ELF-1 (cell line): ENCODE data around the gene NRP2.
A peak's percentile ranks its signal among the peaks of the same experiment; 100 is the strongest.

ENCODE experiments used
- DNase-seq: peaks from one replicate; pipeline ENCODE4 v3.0.0-alpha.2; 2016; ENCODE audit warnings: low read depth, low spot score

NRP2 gene

DNA sequence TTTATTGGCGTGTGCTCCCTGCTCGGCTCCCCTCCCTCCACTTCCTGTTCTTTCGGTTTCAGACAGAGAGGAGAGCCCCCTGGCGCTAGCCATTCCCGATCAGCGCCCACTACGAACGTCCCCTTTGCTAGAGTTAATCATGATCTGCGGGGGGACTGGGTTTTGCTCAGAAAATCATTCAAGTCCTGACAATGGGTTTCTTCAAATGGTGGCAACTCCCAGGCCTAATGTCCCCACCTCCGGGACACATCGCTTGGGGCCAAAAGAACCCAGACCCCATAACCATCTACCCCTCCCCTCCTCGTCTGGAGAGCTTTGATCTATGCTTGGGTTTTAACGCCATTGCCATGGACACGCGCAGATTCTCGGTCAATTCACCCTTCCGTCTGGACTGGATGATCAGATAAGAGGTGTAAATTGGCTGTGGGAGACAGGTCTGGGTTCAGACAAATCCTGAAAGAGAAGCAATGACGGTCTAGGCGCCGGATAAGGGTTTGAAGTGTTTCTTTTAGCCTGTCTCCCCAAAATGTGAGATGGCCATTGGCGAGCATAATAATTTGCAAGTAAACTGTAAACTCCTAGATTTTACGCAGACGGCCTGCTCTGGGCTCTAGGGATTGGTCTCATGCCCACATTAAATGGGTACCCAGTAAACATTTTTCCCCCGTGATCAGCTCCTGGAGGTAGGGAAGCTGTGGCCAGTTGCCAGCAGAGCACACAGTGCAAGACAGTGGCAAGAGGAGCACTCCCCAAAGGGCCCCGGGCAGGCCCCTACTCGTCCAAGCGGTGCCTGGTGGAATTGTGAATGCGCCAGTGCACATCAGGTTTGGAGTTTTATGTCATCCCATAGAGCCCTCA is 4.7 kb downstream of the NRP2 start:
- peak; percentile 80 for DNase-seq

DNA sequence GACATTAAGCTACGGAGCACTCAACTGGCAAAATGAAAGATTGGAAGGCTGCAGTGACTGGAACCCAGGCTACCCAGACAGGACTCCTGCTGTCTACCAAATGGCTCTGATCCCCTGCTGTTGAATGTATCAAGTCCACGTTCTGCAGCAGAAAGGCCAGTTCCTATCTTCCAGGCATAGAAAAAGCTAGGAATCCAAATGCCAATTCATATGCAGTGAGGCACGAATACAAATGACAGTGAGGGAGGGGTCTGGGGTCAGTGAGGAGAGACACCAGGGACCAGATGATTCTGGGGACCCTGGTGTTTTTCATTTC is 5.3 kb downstream of the NRP2 start:
- no peak for DNase-seq

DNA sequence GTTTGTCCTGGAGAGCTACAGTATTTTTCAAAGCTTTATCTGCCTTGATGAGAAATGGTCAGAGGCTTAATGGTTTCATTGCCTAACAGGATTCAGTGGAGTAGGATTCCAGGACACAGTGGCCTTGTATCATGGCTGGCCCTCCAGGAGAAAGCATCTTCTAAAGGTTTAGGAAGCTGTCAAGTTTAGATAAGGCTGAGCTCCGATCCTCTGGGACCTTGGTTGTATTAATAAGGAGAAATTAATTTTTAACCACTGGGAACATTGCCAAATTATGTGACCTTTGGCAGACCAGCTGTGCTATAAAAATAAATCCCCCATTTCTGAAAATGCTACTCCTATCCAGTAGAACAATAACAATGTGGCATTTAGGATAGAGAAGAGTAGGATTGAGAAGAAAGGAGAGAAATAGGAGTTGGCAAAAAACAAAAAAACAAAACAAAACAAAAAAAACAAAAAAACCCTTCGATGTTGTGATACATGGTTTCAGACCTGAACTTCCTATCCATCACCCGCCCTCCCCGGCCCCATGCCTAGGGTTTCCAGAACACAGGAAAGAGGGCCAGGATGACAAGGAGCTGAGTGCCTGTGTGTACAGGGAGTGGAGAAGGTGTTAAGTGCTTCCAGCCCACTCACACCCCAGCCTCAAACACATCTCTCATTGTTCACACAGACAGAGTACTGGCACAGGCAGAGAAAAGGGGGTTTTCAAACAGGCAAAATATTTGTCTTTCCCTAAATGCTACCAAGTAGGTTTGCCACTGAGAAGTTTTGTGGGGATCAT is 6.3 kb downstream of the NRP2 start:
- no peak for DNase-seq

DNA sequence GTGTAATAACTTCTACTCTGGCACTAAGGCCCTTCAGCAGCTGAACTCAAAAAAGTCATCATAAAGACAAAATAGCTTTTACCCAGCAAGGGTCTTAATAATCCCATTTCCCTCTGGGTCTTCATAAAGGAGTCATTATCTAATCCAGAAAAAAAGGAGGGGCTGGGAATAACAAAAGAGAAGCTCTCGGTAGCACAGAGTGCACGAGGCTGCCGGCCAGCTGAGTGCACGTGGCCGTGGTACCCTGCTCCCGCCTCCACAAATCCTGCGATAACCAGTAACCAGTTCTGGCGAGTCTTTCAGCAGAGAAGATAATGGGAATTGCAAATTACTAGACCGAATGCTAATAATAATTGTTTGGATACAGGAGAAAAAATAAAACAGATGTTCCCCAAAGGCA is 7.5 kb downstream of the NRP2 start:
- DNase-seq = no peak

DNA sequence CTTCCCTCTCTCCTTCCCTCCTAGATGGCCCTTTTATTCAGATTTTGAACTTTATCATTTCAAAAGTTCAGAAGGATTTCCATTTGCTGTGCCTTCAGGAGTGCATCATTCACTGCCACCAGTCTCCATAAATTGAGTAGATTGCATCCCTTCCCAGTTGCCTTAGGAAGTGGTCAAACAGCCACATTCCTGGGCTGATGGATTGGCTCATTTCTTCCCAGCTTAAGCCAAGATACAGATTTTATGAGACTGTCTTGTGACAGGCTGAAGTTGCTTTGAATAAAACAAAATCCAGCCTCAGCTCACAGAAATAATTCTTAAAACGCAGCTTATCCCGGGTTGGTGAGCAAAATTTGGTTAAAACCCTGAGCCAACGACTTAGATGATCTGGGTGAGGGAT is 9.8 kb downstream of the NRP2 start:
- no peak for DNase-seq

DNA sequence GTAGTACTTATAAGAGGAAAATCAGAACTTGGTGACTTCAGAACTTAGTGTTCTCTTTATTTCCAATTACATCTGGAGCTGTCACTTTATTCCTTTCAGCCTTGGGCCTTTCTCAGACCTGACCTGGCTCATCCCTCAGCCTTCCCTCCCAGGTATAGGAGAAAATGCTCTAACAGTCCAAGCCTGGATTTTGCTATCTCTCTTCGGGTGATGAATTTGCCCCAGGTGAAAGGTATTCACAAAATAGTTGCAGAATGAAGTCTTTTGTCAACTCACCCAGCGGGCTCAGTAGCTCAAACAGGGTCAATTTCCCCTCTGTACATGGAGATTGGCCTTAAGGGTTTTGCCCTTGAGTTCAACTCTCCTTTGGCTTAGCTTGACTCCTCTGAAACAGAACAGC is 12.0 kb downstream of the NRP2 start:
- peak; percentile 59 for DNase-seq

DNA sequence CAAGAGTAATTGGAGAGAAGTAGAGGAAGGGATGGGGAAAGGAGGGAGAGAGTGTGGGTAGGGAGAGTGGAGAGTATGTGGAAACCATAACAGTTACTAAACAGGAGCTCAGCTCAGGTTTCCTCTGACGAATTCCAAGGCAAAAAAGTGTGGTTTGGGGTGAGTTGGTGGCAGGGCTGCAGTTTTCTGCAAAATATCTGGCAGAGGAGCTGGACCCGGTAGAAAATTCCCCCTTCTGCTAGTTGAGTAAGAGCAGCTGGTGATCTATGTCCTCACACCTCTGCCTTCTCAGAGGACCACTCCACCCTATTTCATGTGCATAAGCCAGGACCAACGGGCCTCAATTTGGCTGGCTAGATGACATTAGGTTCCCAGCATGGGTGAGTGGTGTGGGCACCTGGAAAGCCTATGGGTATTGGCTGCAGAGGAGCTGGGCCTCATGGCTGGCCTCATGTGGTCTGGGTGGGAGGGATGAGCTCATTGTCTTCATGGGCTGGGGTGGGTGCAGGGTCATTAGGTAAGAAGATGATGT is 13.2 kb downstream of the NRP2 start:
- DNase-seq = no peak

DNA sequence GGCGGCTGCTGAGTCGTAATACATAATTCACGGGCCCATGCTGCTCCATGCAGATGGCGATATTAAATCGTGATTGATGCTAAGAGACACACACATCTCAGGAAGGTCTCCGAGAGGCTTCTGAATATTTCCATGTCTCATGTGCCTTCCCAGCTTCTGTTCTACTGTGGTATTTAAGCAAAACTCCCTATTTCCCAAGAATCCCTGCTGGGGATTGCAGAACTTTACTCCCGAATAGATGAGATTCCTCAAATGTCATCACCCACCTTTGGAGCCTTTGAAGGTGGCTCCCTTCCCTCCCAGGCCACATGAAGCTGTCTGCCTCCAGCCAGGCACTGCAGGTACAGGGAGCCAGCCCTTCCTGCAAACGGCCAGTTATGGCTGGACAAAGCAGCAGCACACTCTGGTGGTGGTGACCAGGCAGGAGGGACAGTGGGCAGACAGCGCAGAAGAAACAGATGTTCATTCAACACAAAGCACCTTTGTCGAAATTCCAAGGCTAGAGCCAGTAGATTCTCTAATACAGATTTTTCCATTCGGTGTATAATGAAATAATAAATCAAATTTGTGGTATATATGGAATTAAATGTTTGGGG is 14.1 kb downstream of the NRP2 start:
- DNase-seq = peak; percentile 78

DNA sequence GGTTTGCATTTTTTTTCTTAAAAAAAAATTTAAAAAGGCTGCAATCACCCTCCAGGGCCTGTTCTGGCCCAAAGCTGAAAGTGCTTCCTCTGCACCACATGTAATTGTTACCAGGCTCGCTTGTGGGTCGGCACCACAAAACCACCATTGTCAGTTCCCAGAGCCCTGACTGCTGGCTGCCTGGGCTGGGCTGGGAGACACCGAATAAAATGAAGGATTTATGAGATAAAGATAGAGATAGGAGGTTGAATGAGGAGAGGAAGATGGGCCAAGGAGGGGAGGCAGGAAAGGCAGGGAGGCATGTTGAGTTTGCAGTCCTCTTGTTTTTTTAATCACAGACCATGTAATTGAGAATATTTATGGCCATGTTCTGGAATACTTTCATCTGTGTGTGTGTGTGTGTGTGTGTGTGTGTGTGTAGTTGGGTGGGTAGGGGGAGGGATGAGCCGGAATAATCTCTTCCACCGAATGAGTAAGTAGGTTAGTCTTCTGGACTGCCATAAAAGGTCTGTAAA is 14.7 kb downstream of the NRP2 start:
- no peak for DNase-seq

DNA sequence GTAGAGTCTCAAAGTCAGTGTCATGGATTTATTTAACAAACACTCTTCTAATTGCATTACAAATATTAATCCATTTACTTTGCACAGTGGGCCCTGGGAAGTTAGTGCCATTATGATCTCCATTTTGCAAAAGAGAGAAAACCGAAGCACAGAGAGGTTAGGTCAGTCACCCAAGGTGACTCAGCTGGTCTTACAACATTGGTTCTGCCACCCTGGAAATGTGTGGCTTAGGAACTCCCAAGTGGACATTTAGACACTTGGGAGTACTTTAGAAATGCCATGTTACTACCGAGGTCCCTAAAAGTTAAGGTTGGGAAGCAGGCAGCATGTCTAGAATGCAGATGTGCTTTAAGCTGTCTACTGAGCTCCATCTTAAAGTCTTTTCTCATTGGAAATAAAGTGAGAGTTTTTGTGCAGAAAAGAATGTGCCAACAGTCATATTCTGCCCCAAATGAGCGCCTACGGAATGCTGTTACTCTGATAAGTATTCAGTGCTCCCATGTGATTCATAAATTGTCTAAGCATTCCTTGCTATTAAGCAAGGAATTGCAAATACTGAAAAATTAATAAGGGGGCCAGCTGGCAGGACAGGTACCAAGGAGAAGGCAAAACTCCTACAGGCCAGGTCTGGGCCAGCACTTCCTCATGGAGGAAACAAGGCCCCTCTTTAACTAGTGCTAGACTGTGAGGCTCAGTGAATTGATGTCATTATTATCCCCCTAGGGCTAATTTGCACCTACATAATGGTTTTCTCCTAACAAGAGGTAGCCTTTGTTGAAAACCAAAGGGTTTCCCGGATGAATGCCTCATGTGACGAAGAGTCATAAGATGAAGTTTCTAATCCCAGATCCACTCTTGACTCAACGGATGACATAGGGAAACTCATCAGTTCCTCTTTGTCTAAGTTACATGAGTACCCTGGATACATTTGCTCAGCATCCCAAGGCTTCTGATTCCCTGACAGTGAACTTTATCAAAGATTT is 16.3 kb downstream of the NRP2 start:
- no peak for DNase-seq

DNA sequence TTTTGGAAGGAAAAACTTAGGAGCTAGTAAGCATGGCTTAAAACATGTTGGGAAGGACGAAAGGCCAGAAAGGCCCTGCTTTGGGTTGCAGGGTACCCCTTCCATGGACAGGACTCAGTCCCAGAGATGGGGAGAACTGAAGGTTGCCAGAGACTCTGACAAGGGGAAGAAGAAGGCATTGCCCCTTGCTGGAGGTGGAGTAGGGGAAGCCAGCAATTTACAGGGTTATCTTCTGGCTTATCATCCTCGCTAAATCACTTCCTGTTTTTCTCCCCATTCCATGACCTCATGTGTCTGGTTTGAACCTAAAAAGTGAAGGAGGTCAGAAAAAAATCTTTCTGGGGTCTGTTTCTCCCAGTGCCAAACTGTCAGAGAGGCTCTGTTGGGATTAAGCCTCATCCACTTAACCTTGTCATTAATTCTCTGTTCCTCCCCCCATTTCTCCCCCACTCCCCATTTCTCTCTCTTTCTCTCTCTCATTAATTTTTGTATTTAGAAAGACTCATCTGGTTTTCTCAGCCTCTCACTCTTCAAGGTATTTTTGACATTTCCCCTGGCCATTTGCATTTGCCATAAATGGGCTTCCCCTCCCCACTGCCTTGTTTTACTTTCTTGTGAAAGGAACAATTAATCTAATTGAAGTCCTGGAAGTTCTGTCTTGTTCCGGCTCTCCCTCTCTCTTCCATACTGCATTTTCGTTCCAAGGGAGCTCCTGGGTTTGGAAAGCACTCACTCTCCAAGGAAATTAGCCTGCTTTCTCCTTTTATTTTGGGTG is 17.4 kb downstream of the NRP2 start:
- peak; percentile 55 for DNase-seq

DNA sequence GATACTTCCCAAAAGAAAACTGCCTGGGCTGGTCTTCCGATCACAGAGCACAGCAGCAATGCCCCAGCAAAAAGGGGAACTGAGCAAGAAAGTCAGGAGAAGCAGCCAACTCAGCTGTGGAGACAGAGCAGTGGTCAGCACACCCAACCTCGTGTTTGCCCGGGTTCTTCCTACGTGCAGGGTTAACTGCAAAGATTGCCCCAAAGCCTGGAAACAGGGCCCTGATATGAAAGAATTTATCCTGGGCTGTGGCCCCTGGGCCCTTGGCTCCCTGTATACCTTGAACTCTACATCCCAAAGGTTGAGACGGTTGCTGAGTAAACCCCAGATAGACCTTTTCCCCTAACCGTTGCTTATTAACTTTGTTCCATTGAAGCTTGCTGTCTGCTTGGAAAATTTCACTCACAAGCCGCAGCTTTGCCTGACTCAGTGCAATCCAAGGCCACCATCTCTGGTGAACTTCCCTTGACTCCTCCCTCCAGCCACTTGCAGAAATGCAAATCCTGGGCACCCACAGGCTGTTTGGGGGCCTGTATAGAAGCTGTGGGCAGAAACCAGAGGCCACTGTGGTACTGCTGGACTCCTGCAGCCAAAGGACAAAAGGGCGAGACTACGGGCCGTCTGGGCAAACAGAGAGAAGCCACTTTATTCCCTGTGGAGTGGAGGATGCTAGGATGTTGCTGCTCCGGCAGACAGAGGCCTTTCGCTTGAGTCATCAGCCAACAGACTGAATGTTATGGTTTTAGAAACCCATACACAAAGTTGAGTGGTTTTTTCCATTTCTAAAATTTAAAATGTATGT is 18.2 kb downstream of the NRP2 start:
- DNase-seq = peak; percentile 55

DNA sequence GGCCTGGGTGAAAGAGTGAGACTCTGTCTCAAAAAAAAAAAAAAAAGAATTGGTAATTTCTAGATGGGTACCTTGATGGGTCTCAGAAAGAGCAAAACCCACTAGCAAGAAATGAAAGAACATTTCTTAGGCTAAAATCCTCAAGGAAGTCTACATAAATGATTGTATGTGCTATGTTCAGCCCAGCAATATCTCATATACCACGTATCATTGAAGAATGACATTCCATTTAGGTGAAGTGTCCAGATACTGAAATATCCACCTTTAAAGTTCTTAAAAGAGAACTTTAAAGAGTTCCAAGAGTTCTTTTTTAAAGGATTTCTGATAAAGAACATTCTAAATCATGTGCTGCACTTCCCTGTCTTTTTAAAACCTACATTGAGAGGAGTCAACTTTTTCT is 19.2 kb downstream of the NRP2 start:
- no peak for DNase-seq

DNA sequence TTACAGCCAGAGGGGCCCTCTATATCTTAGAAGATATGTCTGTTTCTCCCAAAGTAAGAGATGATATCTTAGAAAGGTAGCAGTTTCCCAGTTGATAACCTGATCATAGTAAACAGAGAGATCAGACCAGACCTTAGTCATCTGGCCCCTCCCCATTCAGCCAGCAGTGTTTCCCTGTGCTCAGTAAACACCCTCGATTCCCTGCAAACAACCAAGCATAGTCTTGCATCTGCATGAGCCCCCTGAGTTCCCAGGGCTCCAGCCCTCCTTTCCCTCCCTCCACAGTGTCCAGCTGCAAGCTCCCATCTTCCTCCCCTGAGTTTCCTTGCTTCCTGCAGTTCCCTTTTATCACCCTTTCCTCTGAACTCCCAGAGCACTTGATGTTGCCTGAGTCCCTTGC is 20.3 kb downstream of the NRP2 start:
- peak; percentile 24 for DNase-seq

DNA sequence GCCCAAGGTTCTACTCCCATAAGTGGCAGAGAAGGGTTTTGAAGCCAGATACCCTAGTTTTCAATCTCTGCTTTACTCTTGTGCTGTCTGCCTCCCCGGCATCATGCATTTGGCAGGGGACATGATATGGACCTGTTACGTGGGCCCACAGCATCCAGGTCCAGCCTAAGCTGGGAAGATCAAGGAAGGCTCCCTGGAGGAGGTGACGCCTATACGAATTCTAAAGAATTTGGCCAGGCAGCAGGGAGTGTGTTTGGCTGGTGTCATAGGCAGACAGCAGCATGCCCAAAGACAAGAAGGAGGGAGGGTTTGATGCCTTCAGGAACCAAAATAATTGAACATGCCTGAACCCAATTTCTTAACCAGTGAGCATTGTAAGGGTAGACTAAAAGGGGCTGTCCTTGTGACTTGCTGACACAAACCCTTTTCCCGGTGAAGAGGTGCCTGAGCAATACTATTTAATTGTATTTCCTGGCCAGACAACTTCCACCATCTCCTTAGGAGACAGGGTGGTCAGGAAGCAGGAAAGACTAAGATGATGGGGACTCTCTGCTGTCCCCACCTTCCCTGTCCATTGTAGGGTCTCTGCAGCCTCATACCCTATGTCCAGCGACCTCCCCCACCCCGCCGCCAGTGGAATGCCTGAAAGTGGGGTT is 21.3 kb downstream of the NRP2 start:
- no peak for DNase-seq

DNA sequence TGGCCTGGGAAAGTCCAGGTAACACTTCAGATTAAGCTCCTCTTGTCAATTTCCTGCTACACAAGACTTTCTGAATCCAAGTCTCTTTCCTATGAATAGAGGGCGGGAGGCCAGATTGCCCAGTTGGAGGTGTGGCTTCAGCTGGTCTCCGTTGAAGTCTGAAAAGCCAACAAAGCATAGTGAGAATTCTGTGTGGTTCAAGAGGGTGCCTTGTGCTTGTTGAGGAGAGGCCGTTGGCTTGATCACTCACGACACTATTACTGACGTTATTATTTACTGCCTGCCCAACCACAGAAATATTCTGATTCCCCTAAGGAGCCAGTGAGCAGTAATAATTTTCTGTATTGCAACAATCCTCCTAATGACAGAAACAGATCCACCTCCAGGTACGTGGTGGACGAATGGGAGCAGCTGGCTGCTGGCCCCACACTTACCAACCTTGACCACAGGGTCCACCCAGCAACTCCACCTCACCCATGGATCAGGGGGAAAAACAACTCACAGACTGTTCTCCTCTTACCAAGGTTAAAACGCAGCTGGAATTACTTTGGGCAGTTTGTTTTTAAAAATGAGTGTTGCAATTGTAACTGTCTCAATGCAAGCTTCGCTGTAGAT is 21.9 kb downstream of the NRP2 start:
- no peak for DNase-seq

DNA sequence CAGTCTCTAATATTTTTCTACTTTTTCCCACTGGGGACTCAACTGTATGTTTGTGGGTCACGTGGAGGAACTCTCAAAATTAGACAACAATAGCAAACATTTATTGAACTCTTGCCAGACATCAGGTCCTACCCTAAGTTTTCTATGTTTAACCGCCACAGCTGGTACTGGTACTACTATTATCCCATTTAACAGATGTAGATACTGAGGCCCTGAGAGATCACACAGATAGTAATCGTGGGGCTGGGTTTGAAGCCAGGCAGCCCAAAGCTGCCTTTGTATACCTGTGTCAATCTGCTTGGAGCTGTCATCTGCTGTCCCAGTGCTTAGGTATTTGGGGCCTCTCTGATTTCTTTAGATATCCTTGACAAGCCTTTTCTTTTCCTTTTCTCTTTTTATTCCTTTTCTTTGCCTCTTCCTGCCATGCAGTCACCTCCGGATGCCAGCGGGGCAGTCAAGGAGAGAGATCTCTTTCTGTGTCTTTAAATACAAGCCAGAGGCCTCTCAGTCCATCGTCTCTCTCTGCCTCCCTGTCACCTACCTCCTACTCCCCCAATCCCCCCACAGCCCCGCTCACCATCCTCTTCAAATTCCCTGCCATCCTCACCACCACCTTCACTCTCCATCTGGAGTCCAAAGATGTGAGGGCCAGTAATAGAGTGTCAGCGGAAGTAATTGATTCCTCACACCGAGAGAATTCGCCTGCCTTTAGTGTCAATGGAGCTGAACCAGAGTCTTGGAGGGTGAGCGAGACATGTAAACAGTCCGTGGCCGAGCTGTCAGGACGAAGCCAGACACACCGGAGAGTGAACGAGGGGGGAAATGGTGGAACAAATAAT is 23.4 kb downstream of the NRP2 start:
- DNase-seq = no peak
